PFSK-1 (cell line): ENCODE results near the gene BCAR3.

Experiments
- FOXP2 ChIP-seq: optimal IDR thresholded peaks from 2 replicates; pipeline ENCODE3; 2011; ENCODE audit warnings: borderline replicate concordance, control low read depth, inconsistent platforms; ENCODE audit not compliant: insufficient read depth; ENCODE audit errors: extremely low read length, extremely low read depth
- POLR2AphosphoS5 ChIP-seq: IDR thresholded peaks from 2 replicates; pipeline ENCODE4 v1.6.1; 2012; ENCODE audit warnings: low read depth, mild to moderate bottlenecking, control low read depth, low read length, moderate library complexity
- REST ChIP-seq, 2 experiments: IDR thresholded peaks; 2 replicates each; pipeline versions ENCODE4 v1.6.1 to v1.8.0; 2011 to 2012; ENCODE audit warnings: low read depth in 2 of 2, low read length in 2 of 2, control low read depth in 1 of 2, inconsistent platforms in 1 of 2, mild to moderate bottlenecking in 1 of 2, moderate library complexity in 1 of 2; ENCODE audit not compliant: insufficient read depth in 1 of 2
- SIN3A ChIP-seq: IDR thresholded peaks from 2 replicates; pipeline ENCODE4 v1.6.1; 2012; ENCODE audit warnings: mild to moderate bottlenecking, low read length, moderate library complexity, borderline replicate concordance; ENCODE audit not compliant: insufficient read depth
- TAF1 ChIP-seq: IDR thresholded peaks from 2 replicates; pipeline ENCODE4 v1.6.1; 2012; ENCODE audit warnings: low read length, control low read depth, borderline replicate concordance; ENCODE audit not compliant: insufficient read depth

The BCAR3 gene

GRCh38 chr1:93714356-93714755 lies 32.7 kb upstream of the BCAR3 start:
- no peak for TF ChIP-seq REST (IDR thresholded peaks at IDR 0.05; ENCODE audit: insufficient read depth in 1 of 2, low read depth in 2 of 2, low read length in 2 of 2)
- no peak for TF ChIP-seq FOXP2
- no peak for TF ChIP-seq SIN3A
- TF ChIP-seq TAF1: no peak
- TF ChIP-seq POLR2AphosphoS5: no peak

- TF ChIP-seq POLR2AphosphoS5 (no peak), SIN3A (no peak)
Observed at GRCh38 chr1:93713341-93713740, 31.7 kb upstream of the BCAR3 start.

DNA sequence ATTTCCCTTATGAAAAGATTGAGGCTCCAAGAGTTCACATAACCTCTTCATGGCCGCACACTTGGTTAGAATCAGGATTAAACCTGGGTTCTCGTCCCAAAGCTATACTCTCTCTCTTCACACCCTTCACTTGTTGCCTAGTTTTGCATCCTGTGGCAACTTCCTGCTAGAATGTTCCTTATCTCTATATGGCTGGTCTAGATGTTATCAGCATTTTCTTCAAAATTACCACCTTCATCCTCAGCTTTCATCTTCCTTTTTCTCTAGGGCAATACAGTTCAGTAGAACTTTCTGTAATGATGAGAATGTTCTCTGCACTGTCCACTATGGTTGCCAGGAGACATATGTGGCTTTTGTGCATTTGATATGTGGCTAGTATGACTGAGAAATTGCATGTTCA lies 31.1 kb upstream of the BCAR3 start:
- TF ChIP-seq POLR2AphosphoS5 (no peak), FOXP2 (no peak), TAF1 (no peak), REST (IDR thresholded peaks at IDR 0.05; ENCODE audit: insufficient read depth in 1 of 2, low read depth in 2 of 2, low read length in 2 of 2) (no peak), SIN3A (no peak)

- TF ChIP-seq TAF1 (no peak), REST (IDR thresholded peaks at IDR 0.05; ENCODE audit: insufficient read depth in 1 of 2, low read depth in 2 of 2, low read length in 2 of 2) (no peak), FOXP2 (no peak), POLR2AphosphoS5 (no peak), SIN3A (no peak)
Observed at GRCh38 chr1:93710499-93711453, 29.1 kb upstream of the BCAR3 start.

- no peak for TF ChIP-seq POLR2AphosphoS5
- TF ChIP-seq TAF1: no peak
- no peak for TF ChIP-seq REST (IDR thresholded peaks at IDR 0.05; ENCODE audit: insufficient read depth in 1 of 2, low read depth in 2 of 2, low read length in 2 of 2)
- no peak for TF ChIP-seq FOXP2
- TF ChIP-seq SIN3A: no peak
Observed at GRCh38 chr1:93708734-93709481, 27.3 kb upstream of the BCAR3 start.
